CD8-positive, alpha-beta memory T cell (primary cell): Measurements from ENCODE around the gene SKP1. TPM values are rescaled to one million over a fixed set of nuclear protein-coding genes. Genes with fewer than 3 reads are reported as not detected.
A peak's percentile ranks its signal among the peaks of the same experiment; 100 is the strongest.

Experiments
- CTCF ChIA-PET: fragments of 350-600 bp; sonication (Branson Sonifier 250); formaldehyde crosslinking; loops from one replicate; lab custom pipeline; 2021; ENCODE audit warnings: antibody characterized with exemption; lab: Charles Lee
- POLR2A ChIA-PET: fragments of 350-600 bp; sonication (Branson Sonifier 250); formaldehyde crosslinking; loops from one replicate; lab custom pipeline; 2021; ENCODE audit warnings: antibody characterized with exemption; lab: Charles Lee
- DNase-seq, 5 donors: peaks; one replicate each; pipeline versions ENCODE4 v3.0.0 to v3.0.0-alpha.2; 2020 to 2022; ENCODE audit warnings: mixed read lengths in 1 of 5
- H3K27ac ChIP-seq: one replicate; pipeline ENCODE4 v1.7.0; 2013; ENCODE audit warnings: low read depth, mild to moderate bottlenecking, low read length, moderate library complexity
- H3K27me3 ChIP-seq: 2 replicates; pipeline ENCODE4 v1.7.0; 2013; ENCODE audit warnings: low read length, mild to moderate bottlenecking; ENCODE audit not compliant: insufficient read depth, poor library complexity, severe bottlenecking
- H3K36me3 ChIP-seq: 2 replicates; pipeline ENCODE4 v1.7.0; 2013; ENCODE audit warnings: mild to moderate bottlenecking, low read length, moderate library complexity; ENCODE audit not compliant: insufficient read depth
- H3K4me1 ChIP-seq: 2 replicates; pipeline ENCODE4 v1.7.0; 2013; ENCODE audit warnings: mild to moderate bottlenecking, low read length, moderate library complexity; ENCODE audit not compliant: insufficient read depth
- H3K4me3 ChIP-seq: 2 replicates; pipeline ENCODE4 v1.7.0; 2013; ENCODE audit warnings: mild to moderate bottlenecking, low read length
- H3K9me3 ChIP-seq: 2 replicates; pipeline ENCODE4 v1.7.0; 2013; ENCODE audit warnings: mild to moderate bottlenecking, low read length
- H3K27ac Mint-ChIP-seq, 8 donors: one replicate each; pipeline ENCODE4 v1.8.0; 2020 to 2021; ENCODE audit warnings: mixed read lengths in 8 of 8, mild to moderate bottlenecking in 6 of 8, inconsistent platforms in 3 of 8, moderate library complexity in 3 of 8
- H3K27me3 Mint-ChIP-seq, 2 donors: one replicate each; pipeline ENCODE4 v1.8.0; 2020 to 2021; ENCODE audit warnings: mixed read lengths in 2 of 2, mild to moderate bottlenecking in 1 of 2, moderate library complexity in 1 of 2
- H3K36me3 Mint-ChIP-seq, 3 donors: one replicate each; pipeline ENCODE4 v1.8.0; 2020 to 2021; ENCODE audit warnings: mixed read lengths in 3 of 3, inconsistent platforms in 1 of 3, mild to moderate bottlenecking in 1 of 3
- H3K4me1 Mint-ChIP-seq, 3 donors: one replicate each; pipeline ENCODE4 v1.8.0; 2020 to 2021; ENCODE audit warnings: mixed read lengths in 3 of 3, inconsistent platforms in 1 of 3, mild to moderate bottlenecking in 1 of 3
- H3K4me3 Mint-ChIP-seq, 7 donors: one replicate each; pipeline ENCODE4 v1.8.0; 2020 to 2021; ENCODE audit warnings: mixed read lengths in 7 of 7, mild to moderate bottlenecking in 6 of 7, moderate library complexity in 4 of 7, inconsistent platforms in 2 of 7
- H3K9me3 Mint-ChIP-seq, 5 donors: one replicate each; pipeline ENCODE4 v1.8.0; 2020 to 2022; ENCODE audit warnings: mixed read lengths in 5 of 5, mild to moderate bottlenecking in 3 of 5, moderate library complexity in 2 of 5, inconsistent platforms in 1 of 5
- polyA plus RNA-seq: library from polyadenylated mRNA; unstranded; fragments of 300-500 nt; fragmentation: Illumina TruSeq; gene quantifications from one replicate; pipeline ENCODE4 v1.2.3, GENCODE V29; 2021
- total RNA-seq, 2 experiments: library from RNA; stranded (reverse); gene quantifications; one replicate each; pipeline ENCODE4 v1.2.3, GENCODE V29; 2021

The SKP1 gene
- total and polyA plus RNA-seq, 3 experiments from 2014 or later: 264 to 1,187 (median 280) TPM

- peaks cover 29 to 80% (median 56%) of the 10 kb centered on the region in 3 donors for H3K4me1 Mint-ChIP-seq
- Histone ChIP-seq H3K27me3 (no peaks in the 10 kb centered on the region), H3K9me3 (no peaks in the 10 kb centered on the region), H3K36me3 (peaks cover 59% of the 10 kb centered on the region), H3K4me3 (no peak overlapping the region), H3K27ac (no peak overlapping the region), H3K4me1 (peaks cover 22% of the 10 kb centered on the region)
- peak overlapping the region; percentile 33 to 97 (median 84) for H3K27ac Mint-ChIP-seq
- H3K9me3 Mint-ChIP-seq: no peaks in the 10 kb centered on the region
- DNase-seq: peak in 1 of 5 donors; percentile 47
- H3K4me3 Mint-ChIP-seq: peak overlapping the region in 2 of 7 donors; percentile 10 to 26
- H3K36me3 Mint-ChIP-seq: peaks cover 4 to 88% (median 11%) of the 10 kb centered on the region in 3 donors
- no peaks in the 10 kb centered on the region for H3K27me3 Mint-ChIP-seq
- CTCF ChIA-PET: interaction anchor here (1.1 to 26.0 kb wide), 10 partner anchors 8 to 120 kb away, joined by 3 to 429 read pairs (median 6); no protein-coding TSS in a partner anchor
- POLR2A ChIA-PET: interaction anchor here (0.6 to 2.2 kb wide), 8 partner anchors 9 to 107 kb away, joined by 3 to 9 read pairs (median 5); no protein-coding TSS in a partner anchor
Measured at GRCh38 chr5:134146651-134147518, 29.9 kb downstream of the SKP1 start.

- no peak overlapping the region for H3K4me3 ChIP-seq
- no peaks in the 10 kb centered on the region for H3K27me3 ChIP-seq
- no peaks in the 10 kb centered on the region for H3K27me3 Mint-ChIP-seq
- H3K36me3 Mint-ChIP-seq: peaks cover 4 to 90% (median 17%) of the 10 kb centered on the region in 3 donors
- H3K27ac ChIP-seq: no peak overlapping the region
- peak overlapping the region; percentile 80 to 97 (median 90) for H3K27ac Mint-ChIP-seq
- H3K9me3 ChIP-seq: no peaks in the 10 kb centered on the region
- no peaks in the 10 kb centered on the region for H3K9me3 Mint-ChIP-seq
- POLR2A ChIA-PET: interaction anchor here (0.6 to 2.2 kb wide), 8 partner anchors 8 to 106 kb away, joined by 3 to 10 read pairs (median 5); no protein-coding TSS in a partner anchor
- CTCF ChIA-PET: interaction anchor here (0.7 to 26.0 kb wide), 13 partner anchors 7 to 148 kb away, joined by 3 to 429 read pairs (median 5); no protein-coding TSS in a partner anchor
- peaks cover 19% of the 10 kb centered on the region for H3K4me1 ChIP-seq
- H3K4me3 Mint-ChIP-seq: peak overlapping the region in 2 of 7 donors; percentile 26 to 57
- DNase-seq: peak; percentile 71 to 87 (median 76)
- H3K4me1 Mint-ChIP-seq: peaks cover 30 to 80% (median 56%) of the 10 kb centered on the region in 3 donors
- peaks cover 68% of the 10 kb centered on the region for H3K36me3 ChIP-seq
Measured at GRCh38 chr5:134145779-134146581, 30.8 kb downstream of the SKP1 start.

DNA sequence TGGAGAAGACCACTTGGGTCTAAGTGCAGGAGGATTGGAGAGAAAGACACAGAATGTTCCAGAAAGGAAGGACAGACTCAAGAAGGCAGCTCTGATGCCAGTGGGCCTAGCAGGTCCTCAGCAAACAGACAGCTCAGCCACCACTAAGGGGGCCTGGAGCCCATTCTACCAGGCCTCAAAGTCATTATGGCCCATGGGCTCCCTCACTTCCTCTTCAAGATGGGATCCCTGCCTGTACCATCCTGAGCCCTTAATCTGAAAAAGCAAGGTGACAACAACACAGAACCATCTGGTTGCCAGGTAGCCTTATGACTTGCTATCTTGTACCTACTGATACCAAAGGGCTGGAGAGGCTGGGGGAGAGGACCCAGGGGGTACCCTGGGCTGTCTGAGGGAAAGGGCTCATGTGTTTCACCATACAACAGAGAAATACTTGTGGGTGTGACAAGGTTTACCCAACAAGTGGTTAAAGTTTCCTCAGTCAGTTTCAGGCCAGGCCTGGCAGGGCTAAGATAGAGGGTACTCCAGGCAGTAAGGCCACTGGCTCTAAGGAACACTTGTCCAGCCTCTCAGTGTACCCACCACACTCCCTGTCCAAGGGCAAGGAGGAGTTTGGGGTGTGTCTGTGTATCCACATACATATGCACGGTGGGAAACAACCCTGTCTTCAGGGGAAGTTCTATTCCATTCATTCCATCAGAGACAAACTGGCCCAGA is 31.6 kb downstream of the SKP1 start:
- H3K9me3 ChIP-seq: no peaks in the 10 kb centered on the region
- peaks cover 70% of the 10 kb centered on the region for H3K36me3 ChIP-seq
- ChIA-PET POLR2A (interaction anchor here (1.1 to 2.2 kb wide), 3 partner anchors 18 to 106 kb away, joined by 4 to 10 read pairs (median 8); no protein-coding TSS in a partner anchor), CTCF (interaction anchor here (0.7 to 26.0 kb wide), 11 partner anchors 11 to 148 kb away, joined by 3 to 429 read pairs (median 5); no protein-coding TSS in a partner anchor)
- DNase-seq: peak in 1 of 5 donors; percentile 44
- H3K27ac Mint-ChIP-seq: peak overlapping the region; percentile 80 to 97 (median 90)
- no peak overlapping the region for H3K4me3 ChIP-seq
- peaks cover 19% of the 10 kb centered on the region for H3K4me1 ChIP-seq
- H3K9me3 Mint-ChIP-seq: no peaks in the 10 kb centered on the region
- H3K27me3 ChIP-seq: no peaks in the 10 kb centered on the region
- peaks cover 32 to 80% (median 55%) of the 10 kb centered on the region in 3 donors for H3K4me1 Mint-ChIP-seq
- no peak overlapping the region for H3K27ac ChIP-seq
- H3K36me3 Mint-ChIP-seq: peaks cover 4 to 91% (median 17%) of the 10 kb centered on the region in 3 donors
- peak overlapping the region in 1 of 7 donors; percentile 19 for H3K4me3 Mint-ChIP-seq
- no peaks in the 10 kb centered on the region for H3K27me3 Mint-ChIP-seq

DNA sequence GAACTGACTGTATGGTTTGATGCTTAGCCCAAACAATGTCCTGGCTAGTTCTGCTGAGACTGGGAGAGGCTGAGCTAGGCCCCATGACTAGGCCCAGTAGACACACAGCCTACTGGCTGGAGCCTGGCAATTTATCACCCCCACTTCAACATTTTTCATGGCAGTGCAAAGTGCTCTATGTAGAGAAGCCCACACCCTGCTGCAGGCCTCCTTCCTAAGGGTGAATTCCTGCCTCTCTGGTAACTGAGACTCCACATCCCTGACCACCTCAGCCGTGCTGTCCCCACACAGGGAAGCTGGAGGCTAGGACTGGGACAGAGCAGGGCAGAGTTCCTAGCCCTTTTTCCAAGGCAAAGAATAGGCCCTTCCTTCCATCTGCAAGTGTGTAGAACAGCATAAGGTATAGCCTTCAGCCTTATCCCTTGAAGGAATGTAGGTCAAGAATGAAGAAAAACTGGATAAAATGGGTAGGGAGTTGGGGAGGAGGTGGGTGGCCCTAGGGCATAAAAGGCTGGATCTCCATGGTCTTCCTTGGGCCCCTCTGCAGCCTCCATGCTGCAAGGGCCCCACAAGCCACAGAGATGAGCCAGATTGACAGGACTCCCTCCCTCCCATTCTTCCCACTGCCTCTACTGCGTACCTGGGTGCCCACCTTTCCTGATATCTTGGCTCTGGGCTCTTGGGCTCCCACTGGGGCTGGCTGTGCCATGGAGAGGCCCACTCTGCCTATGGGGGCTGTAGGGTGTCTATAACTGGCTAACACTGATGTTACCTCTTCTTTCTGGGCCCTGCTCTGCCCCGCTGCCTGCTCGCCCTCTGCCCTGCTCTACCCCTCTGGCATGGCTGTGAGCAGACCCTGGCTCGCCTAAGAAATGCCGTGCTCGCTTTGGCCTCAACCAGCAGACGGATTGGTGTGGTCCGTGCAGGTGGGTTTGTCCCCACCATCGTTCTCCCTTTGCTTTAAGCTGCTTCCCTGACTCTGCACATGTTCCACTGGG is 32.5 kb downstream of the SKP1 start:
- H3K4me1 Mint-ChIP-seq: peaks cover 36 to 80% (median 58%) of the 10 kb centered on the region in 3 donors
- H3K4me3 Mint-ChIP-seq: peak overlapping the region in 1 of 7 donors; percentile 19
- Histone ChIP-seq H3K27ac (no peak overlapping the region), H3K36me3 (peaks cover 76% of the 10 kb centered on the region), H3K4me1 (peaks cover 22% of the 10 kb centered on the region), H3K9me3 (no peaks in the 10 kb centered on the region), H3K27me3 (no peaks in the 10 kb centered on the region), H3K4me3 (no peak overlapping the region)
- DNase-seq: peak in 1 of 5 donors; percentile 33
- no peaks in the 10 kb centered on the region for H3K27me3 Mint-ChIP-seq
- peak overlapping the region; percentile 29 to 97 (median 90) for H3K27ac Mint-ChIP-seq
- H3K9me3 Mint-ChIP-seq: no peaks in the 10 kb centered on the region
- peaks cover 4 to 92% (median 17%) of the 10 kb centered on the region in 3 donors for H3K36me3 Mint-ChIP-seq
- ChIA-PET POLR2A (interaction anchor here (0.9 to 4.0 kb wide), 10 partner anchors 11 to 44 kb away, joined by 3 to 25 read pairs (median 6); no protein-coding TSS in a partner anchor), CTCF (interaction anchor here (0.8 to 26.0 kb wide), 9 partner anchors 10 to 147 kb away, joined by 3 to 429 read pairs (median 3); no protein-coding TSS in a partner anchor)

- peaks cover 84% of the 10 kb centered on the region for H3K36me3 ChIP-seq
- no peak overlapping the region for H3K4me3 ChIP-seq
- Mint-ChIP-seq H3K4me3 (no peak overlapping the region), H3K27ac (peak overlapping the region in 6 of 8 donors; percentile 43 to 97 (median 59)), H3K36me3 (peaks cover 4 to 95% (median 17%) of the 10 kb centered on the region in 3 donors), H3K27me3 (no peaks in the 10 kb centered on the region), H3K9me3 (no peaks in the 10 kb centered on the region), H3K4me1 (peaks cover 41 to 85% (median 63%) of the 10 kb centered on the region in 3 donors)
- DNase-seq: no peak
- no peak overlapping the region for H3K27ac ChIP-seq
- POLR2A ChIA-PET: interaction anchor here (0.9 to 4.0 kb wide), 9 partner anchors 10 to 43 kb away, joined by 3 to 25 read pairs (median 6); no protein-coding TSS in a partner anchor
- H3K4me1 ChIP-seq: peaks cover 30% of the 10 kb centered on the region
- H3K27me3 ChIP-seq: no peaks in the 10 kb centered on the region
- CTCF ChIA-PET: interaction anchor here (1.0 to 26.0 kb wide), 6 partner anchors 9 to 117 kb away, joined by 3 to 429 read pairs (median 4); no protein-coding TSS in a partner anchor
- no peaks in the 10 kb centered on the region for H3K9me3 ChIP-seq
Measured at GRCh38 chr5:134143431-134143830, 33.3 kb downstream of the SKP1 start.

DNA sequence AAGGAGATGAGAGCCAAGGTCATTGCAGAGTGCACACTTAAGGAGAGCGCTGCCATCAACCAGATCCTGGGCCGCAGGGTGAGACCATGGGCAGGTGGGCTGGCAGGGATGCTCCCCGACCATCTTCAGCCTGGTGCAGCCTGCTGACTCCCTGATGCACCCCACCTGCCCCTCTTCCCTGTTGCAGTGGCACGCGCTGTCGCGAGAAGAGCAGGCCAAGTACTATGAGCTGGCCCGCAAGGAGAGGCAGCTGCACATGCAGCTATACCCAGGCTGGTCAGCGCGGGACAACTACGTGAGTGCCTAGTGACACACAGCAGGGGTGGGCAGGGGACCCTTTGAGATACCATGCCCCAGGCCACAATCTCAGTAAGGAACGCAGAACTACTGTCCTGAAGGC is 33.9 kb downstream of the SKP1 start:
- H3K36me3 ChIP-seq: peaks cover 90% of the 10 kb centered on the region
- H3K9me3 ChIP-seq: no peaks in the 10 kb centered on the region
- H3K27ac Mint-ChIP-seq: peak overlapping the region in 6 of 8 donors; percentile 29 to 97 (median 62)
- ChIA-PET CTCF (interaction anchor here (1.0 to 26.0 kb wide), 6 partner anchors 12 to 116 kb away, joined by 3 to 429 read pairs (median 3); no protein-coding TSS in a partner anchor), POLR2A (interaction anchor here (0.5 to 4.0 kb wide), 7 partner anchors 11 to 42 kb away, joined by 3 to 25 read pairs (median 6); no protein-coding TSS in a partner anchor)
- H3K36me3 Mint-ChIP-seq: peaks cover 4 to 96% (median 17%) of the 10 kb centered on the region in 3 donors
- H3K4me1 Mint-ChIP-seq: peaks cover 44 to 88% (median 69%) of the 10 kb centered on the region in 3 donors
- peaks cover 36% of the 10 kb centered on the region for H3K4me1 ChIP-seq
- no peak overlapping the region for H3K27ac ChIP-seq
- H3K27me3 Mint-ChIP-seq: no peaks in the 10 kb centered on the region
- no peaks in the 10 kb centered on the region for H3K27me3 ChIP-seq
- no peak overlapping the region for H3K4me3 ChIP-seq
- peak overlapping the region in 1 of 7 donors; percentile 12 for H3K4me3 Mint-ChIP-seq
- no peak for DNase-seq
- H3K9me3 Mint-ChIP-seq: no peaks in the 10 kb centered on the region
